Frontal cortex (tissue), 4 donors: ENCODE measurements around the gene AR. TPM values are rescaled to one million over a fixed set of nuclear protein-coding genes. Genes with fewer than 3 reads are reported as not detected.
"Not testable (repeated sequence)": the region's sequence is repeated elsewhere in the genome, so short reads cannot be mapped to it uniquely, and the experiment has no call there.

Experiments
- DNase-seq, 2 donors: peaks; one replicate each; pipeline ENCODE4 v3.0.0; 2012; ENCODE audit warnings: low spot score in 2 of 2
- FAIRE-seq: peaks from 2 replicates; lab custom pipeline; 2012; peaks lifted over from hg19 to GRCh38; lab: Jason Lieb, UNC
- total RNA-seq: library from RNA; depleted of rRNA; stranded (reverse); fragments of >200 nt; gene quantifications from one replicate; pipeline ENCODE4 v1.2.3, GENCODE V29; 2014
- donor health status: control.
- donor health status: control.
- donor health status: control.

AR gene
- total RNA-seq, 1 donor from 2014 or later = 0.41 TPM

- no peak for DNase-seq
- no peak for FAIRE-seq
Observed at GRCh38 chrX:67619253-67619652, 75.4 kb downstream of the AR start.

- no peak for FAIRE-seq
- no peak for DNase-seq
Observed at GRCh38 chrX:67622053-67622585, 78.3 kb downstream of the AR start.

- DNase-seq (no peak), FAIRE-seq (no peak)
Observed at GRCh38 chrX:67624325-67624724, 80.5 kb downstream of the AR start.

DNA sequence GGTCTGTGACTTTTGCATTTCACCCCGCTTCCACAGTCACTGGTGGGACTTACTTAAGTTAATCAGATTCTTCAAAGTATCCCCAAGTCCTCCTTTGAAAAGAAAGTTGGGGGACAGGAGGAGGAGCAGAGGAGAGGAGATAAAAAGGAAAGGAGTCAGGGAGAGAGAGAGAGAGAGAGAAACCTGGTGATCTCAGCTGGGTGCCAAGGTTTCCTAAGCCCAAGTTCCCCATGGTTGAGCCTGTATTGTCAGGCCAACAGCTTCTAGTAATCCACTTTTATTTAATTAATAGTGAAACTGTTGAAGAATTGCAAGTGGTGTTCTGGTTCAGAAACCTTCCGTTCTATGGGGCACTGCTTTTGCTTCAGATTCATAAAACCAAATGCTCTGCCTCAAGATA is 91.6 kb downstream of the AR start:
- DNase-seq (no peak), FAIRE-seq (no peak)

- DNase-seq (no peak), FAIRE-seq (no peak)
Observed at GRCh38 chrX:67636532-67636931, 92.7 kb downstream of the AR start.

DNA sequence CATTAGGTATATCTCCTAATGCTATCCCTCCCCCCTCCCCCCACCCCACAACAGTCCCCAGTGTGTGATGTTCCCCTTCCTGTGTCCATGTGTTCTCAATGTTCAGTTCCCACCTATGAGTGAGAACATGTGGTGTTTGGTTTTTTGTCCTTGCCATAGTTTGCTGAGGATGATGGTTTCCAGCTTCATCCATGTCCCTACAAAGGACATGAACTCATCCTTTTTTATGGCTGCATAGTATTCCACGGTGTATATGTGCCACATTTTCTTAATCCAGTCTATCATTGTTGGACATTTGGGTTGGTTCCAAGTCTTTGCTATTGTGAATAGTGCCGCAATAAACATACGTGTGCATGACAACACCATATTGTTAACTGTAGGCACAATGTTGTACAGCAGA is 93.5 kb downstream of the AR start:
- DNase-seq, FAIRE-seq: not testable (repeated sequence)

DNA sequence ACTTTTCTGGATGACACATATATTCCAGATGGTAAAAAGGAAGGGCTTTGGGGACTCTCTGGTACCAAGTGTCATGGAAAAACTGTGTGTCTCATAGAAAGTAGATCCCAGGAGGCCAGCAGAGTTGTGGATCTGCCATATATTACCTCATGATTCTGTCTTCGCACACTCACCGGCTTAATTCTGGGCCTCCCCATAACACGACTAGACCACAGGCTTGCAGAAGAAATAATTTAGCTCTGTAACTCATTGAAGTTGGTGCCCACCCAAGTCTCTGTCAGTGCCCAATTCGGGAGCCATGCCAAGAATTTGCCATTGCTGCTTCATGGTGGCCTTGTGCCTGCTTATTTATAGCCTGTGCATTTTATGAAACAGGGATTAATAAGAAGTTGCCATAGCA is 104.5 kb downstream of the AR start:
- DNase-seq (no peak), FAIRE-seq (no peak)

DNA sequence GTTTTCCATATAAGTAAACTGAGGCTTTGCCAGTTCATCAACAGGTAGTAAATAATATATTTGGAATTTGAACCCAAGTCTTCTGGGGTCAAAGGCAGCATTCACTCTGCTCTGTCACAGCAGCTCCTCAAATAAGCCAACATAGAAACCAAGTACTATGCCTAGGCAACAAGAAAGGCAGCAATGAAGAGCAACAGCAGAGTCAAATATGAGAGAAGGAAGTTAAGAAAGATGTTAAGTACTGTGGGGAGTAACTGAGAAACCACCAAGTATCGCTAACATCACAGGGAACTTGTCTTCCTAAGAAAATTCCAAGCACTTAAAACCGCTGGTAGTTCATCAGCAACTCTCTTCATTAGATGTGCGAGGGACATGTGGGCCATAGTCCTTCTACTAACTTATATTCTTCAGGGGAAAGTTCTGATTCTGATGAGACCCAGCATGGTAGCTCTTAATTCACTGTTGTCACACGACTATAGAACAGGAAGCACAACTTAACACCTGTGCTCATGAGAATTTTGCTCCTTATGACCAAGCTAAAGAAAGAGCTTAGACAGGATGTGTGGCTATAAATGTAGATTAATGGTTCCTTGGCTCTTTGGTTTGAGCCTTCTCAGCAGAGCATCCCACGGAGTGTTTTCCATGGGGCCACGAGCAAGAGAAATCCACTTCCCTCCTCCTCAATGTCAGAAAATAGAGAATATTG is 107.8 kb downstream of the AR start:
- FAIRE-seq = no peak
- no peak for DNase-seq

- no peak for FAIRE-seq
- DNase-seq = no peak
Observed at GRCh38 chrX:67652543-67652942, 108.7 kb downstream of the AR start.

DNA sequence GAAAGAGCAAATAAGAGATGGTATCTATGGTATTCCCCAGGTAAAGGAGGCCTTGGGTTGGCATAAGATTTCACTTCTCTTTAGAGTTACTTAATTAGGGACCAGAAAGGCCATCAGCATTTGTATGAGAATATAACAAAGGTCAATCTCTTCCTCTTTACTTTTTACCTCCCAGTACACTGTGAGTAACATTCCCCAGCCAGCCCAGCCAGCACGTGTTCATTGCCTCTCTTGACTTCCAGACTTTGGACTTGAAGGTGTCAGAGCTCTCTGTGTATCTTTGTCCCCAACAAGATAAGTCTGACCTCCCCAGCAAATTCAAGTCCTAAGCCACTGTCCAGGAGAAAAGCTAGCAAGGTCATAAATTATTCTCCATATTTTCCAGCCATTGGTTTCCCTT is 110.5 kb downstream of the AR start:
- no peak for FAIRE-seq
- no peak for DNase-seq

DNA sequence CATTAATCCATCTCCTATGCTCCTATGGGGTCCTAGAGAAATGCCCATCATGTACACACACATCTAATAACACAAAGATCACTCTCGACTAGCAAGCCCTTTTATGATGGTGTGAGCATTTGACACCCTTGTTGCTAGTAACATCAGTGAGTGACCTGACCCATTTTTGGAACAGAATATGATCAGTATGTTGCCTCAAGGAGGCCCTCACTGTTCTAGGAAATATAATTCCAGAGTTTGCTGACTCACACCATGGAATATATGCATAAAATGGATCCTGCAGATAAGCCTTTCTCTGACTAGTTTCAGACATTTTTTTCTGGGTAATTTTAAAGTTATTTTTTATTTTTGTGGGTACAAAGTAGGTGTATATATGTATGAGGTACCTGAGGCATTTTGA is 121.8 kb downstream of the AR start:
- DNase-seq (no peak), FAIRE-seq (no peak)

DNA sequence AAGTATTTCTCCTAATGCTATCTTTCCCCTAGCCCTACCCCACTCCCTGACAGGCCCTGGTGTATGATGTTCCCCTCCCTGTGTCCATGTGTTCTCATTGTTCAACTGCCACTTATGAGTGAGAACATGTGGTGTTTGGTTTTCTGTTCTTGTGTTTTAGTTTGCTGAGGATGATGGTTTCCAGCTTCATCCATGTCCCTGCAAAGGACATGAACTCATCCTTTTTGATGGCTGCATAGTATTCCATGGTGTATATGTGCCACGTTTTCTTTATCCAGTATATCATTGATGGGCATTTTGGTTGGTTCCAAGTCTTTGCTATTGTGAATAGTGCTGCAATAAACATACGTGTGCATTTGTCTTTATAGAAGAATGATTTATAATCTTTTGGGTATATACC is 126.9 kb downstream of the AR start:
- not testable (repeated sequence) for DNase-seq, FAIRE-seq

- DNase-seq (no peak), FAIRE-seq (no peak)
Observed at GRCh38 chrX:67673741-67674274, 130.0 kb downstream of the AR start.

DNA sequence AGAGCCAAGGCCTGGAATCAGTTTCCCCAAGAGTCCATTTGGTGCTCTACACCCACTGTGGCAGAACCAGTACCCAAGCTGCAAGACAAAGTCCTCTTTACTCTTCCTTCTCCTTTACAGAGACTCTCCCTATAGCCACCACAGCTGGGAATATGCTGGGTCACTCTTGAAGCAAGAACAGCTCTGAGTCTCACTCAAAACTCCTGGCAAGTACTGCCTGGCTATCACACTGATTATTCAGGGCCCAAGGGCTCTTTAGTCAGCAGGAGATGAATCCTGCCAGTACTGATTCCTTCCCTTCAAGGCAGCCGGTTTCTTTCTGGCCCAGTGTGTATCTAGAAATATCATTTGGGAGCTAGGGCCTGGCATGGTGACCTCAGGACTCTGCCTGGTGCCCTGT is 130.9 kb downstream of the AR start:
- DNase-seq (no peak), FAIRE-seq (no peak)

GRCh38 chrX:67684136-67684535 is 140.3 kb downstream of the AR start:
- no peak for FAIRE-seq
- no peak for DNase-seq

GRCh38 chrX:67692246-67692645 is 148.4 kb downstream of the AR start:
- DNase-seq (no peak), FAIRE-seq (no peak)

DNA sequence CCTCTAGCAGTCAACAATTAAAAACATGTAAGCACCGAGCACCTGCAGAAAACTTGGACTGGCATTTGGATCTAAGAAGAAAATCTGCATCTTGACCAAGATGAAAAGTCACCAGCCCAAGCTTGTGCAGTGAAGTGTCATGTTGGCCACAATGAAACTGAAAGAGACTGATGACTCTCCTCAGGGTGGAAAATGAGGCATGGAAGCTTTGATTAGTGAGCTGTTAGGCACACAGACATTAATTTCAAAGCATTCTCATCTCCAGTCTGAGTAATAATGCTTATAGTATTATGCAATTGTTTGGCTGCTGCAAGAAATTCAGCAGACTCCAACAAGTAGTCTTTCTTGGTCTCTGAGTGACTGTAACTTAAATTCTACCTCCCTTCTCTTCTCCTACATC is 150.1 kb downstream of the AR start:
- no peak for FAIRE-seq
- DNase-seq = no peak

GRCh38 chrX:67697452-67697851 is 153.6 kb downstream of the AR start:
- no peak for DNase-seq
- FAIRE-seq = no peak

GRCh38 chrX:67700602-67701001 is 156.8 kb downstream of the AR start:
- no peak for FAIRE-seq
- DNase-seq = no peak

DNA sequence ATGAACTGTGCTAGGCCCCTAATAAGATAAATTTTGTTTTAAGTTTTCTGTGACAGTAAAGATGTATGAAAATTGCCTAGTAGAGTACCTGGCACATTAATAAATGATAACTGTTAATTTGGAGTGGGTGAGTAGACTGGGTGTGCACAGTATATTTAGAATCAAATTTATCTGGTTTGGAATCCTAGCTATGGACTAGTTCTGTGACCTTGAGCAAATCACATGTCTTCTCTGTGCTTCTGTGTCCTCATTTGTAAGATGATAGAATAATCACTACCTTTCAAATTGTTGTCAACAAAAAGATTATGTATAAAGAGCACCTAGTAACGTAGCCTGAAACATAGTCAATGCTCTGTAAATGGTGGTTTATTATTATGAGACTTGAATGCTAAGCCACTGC is 170.2 kb downstream of the AR start:
- DNase-seq = no peak
- FAIRE-seq = no peak

GRCh38 chrX:67717571-67717970 is 173.8 kb downstream of the AR start:
- no peak for FAIRE-seq
- no peak for DNase-seq

- FAIRE-seq (no peak), DNase-seq (no peak)
Observed at GRCh38 chrX:67718926-67719325, 175.1 kb downstream of the AR start.
